ENCODE measurements around the gene KRTAP9-3.
"Not testable (repeated sequence)": the region's sequence is repeated elsewhere in the genome, so short reads cannot be mapped to it uniquely, and the experiment has no call there.

Gene KRTAP9-3

GRCh38 chr17:41251261-41251660 lies 19.0 kb downstream of the KRTAP9-3 start:
- no peak for DNase-seq (ENCODE audit: low read depth)

DNA sequence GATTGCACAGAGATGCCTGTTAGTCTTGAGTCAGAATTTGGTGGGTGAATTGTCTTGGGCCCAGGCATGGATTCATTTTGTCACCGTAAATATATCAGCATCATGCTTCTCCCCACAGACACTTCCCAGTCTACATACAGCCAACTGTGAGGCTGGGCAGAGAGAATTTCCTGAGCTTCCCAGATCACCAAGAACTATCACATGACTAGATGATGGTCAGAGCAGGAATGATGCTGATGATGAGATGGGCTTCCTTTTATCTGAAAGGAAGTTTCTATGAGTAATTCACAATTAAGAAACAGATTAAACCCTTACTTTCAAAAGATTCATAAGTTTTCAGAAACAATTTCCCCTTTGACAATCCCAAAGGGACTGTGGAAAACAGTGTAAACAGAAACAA lies 22.6 kb downstream of the KRTAP9-3 start:
- no peak for DNase-seq (ENCODE audit: low read depth)

DNA sequence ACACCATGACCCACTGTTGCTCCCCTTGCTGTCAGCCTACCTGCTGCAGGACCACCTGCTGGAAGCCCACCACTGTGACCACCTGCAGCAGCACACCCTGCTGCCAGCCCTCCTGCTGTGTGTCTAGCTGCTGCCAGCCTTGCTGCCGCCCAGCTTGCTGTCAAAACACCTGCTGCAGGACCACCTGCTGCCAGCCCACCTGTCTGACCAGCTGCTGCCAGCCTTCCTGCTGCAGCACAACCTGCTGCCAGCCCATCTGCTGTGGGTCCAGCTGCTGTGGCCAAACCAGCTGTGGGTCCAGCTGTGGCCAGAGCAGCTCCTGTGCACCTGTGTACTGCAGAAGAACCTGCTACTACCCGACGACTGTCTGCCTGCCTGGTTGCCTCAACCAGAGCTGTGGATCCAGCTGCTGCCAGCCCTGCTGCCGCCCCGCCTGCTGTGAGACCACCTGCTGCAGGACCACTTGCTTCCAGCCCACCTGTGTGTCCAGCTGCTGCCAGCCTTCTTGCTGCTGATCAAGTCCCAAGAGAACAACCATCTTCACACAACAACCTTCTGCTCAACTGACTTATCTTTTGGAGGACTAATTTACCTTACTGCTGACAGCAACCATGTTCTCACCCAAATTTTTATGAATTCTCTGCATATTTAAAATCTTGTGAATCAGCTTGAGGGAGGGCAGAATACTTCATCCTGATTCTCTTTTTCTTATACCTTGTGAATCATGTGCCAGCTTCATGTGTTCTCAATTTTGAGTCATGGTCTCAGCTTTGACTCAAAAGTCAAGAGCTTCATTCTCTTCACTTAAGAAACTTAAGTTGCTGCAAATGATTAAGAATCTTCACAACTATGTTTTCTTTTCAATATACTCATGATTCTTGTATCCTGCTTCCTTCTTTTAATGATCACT lies 23.4 kb downstream of the KRTAP9-3 start, which contains the start of gene KRTAP9-9:
TSS of gene KRTAP9-9 (plus strand) at position 4 of the 910 bp plus-strand sequence.
- DNase-seq (ENCODE audit: low read depth) = not testable (repeated sequence)

- DNase-seq (ENCODE audit: low read depth) = no peak
Measured at GRCh38 chr17:41256291-41256685, 24.0 kb downstream of the KRTAP9-3 start.

DNA sequence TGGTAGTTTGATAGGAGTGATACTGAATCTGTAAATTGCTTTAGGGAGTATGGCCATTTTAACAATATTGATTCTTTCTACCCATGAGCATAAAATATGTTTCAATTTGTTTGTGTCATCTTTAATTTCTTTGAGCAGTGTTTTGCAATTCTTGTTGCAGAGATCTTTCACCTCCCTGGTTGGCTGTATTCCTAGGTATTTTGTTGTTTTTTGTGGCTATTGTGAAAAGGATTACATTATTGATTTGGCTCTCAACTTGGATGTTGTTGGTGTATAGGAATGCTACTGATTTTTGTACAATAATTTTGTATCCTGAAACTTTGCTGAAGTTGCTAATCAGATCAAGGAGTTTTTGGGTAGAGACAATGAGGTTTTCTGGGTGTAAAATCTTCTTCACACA lies 26.2 kb downstream of the KRTAP9-3 start:
- peak; percentile 15 for DNase-seq (ENCODE audit: low read depth)

DNA sequence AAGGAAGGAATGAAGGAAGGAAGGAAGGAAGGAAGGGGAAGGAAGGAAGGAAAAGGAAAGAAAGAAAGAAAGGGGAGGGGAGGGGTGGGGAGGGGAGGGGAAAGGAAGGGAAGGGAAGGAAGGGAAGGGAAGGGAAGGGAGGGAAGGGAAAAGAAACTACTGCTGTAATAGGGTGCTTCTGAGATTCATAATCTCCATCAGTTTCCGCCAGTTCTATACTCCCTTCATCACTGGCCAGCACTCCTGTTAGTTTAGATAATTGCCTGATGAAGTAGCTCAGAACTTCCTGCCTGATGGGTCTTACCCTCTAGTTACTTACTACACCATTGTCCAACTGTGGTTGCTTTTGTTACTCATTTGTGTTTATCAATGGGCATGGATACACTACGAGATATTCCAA lies 31.0 kb downstream of the KRTAP9-3 start:
- no peak for DNase-seq (ENCODE audit: low read depth)

GRCh38 chr17:41264599-41264998 lies 32.4 kb downstream of the KRTAP9-3 start:
- no peak for DNase-seq (ENCODE audit: low read depth)

DNA sequence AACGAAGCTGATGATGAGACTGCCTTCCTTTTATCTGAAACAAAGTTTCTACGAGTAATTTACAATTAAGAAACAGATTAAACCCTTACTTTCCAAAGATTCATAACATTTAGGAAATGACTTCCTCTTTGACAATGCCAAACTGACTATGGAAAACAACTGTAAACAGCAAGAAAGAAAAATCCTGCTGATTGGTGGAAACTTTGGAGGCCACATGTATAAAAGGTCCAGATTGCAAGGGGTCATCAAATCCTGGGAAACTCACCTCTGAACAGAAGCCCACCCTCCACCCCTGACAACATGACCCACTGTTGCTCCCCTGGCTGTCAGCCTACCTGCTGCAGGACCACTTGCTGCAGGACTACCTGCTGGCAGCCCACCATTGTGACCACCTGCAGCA lies 32.8 kb downstream of the KRTAP9-3 start, which contains the start of gene KRTAP9-6:
TSS of gene KRTAP9-6 (plus strand) at position 301 of the 400 bp plus-strand sequence. CDS start at position 301, 0 bp downstream.
- no peak for DNase-seq (ENCODE audit: low read depth)

- DNase-seq (ENCODE audit: low read depth) = no peak
Measured at GRCh38 chr17:41267711-41268110, 35.5 kb downstream of the KRTAP9-3 start.

- not testable (repeated sequence) for DNase-seq (ENCODE audit: low read depth)
Measured at GRCh38 chr17:41271323-41271722, 39.1 kb downstream of the KRTAP9-3 start.

DNA sequence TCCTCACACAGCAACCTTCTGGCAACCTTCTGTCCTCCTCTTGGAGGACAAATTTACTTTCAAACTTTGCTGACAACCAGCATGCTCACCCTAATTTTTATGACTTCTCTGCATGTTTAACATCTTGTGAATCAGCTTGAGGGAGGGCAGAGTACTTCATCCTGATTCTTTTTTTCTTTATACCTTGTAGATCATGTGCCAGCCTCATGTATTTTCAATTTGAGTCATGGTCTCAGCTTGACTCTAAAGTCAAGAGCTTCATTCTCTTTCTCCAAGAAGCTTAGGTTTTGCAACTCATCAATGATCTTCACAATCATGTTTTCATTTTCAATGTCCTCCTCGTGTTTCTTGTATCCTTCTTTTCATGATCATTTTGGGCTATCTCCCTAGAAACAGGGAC lies 39.6 kb downstream of the KRTAP9-3 start:
- DNase-seq (ENCODE audit: low read depth) = no peak

DNA sequence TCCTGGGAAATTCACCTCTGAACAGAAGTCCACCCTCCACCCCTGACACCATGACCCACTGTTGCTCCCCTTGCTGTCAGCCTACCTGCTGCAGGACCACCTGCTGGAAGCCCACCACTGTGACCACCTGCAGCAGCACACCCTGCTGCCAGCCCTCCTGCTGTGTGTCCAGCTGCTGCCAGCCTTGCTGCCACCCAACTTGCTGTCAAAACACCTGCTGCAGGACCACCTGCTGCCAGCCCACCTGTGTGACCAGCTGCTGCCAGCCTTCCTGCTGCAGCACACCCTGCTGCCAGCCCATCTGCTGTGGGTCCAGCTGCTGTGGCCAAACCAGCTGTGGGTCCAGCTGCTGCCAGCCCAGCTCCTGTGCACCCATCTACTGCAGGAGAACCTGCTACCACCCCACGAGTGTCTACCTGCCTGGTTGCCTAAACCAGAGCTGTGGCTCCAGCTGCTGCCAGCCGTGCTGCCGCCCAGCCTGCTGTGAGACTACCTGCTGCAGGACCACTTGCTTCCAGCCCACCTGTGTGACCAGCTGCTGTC lies 43.5 kb downstream of the KRTAP9-3 start, which contains the start of gene KRTAP9-7:
TSS of gene KRTAP9-7 (plus strand) at position 51 of the 543 bp plus-strand sequence. CDS start at position 51, 0 bp downstream.
- not testable (repeated sequence) for DNase-seq (ENCODE audit: low read depth)

DNA sequence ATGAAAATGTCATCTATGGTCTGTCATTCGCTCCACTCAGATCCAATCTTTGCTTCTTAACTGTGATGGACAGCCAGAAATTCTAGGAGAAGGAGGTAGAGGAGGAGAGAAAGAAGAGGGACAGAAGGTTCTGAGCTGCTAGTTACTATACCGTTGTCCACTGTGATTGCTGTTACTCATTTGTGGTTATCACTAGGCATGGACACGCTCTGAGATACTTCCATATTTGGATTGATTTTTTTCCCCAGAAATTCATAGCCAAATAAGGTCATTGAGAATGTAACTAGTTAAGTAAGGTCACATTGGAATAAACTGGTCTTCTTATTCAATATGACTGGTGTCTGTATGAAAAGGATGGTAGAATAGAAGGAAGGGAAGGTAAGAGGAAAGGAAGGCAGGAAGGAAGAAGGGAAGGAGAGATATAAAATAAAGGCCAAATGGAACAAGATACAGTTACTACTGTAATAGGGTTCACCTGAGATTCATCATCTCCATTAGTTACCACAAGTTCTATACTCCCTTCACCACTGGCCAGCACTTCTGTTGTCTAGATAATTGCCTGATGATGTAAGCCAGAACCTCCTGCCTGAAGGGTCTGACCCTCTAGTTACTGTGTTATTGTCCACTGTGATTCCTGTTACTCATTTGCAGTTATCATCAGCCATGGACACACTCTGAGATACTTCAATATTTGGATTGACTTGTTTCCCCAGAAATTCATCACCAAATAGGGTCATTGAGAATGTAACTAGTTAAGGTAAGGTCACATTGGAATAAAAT lies 46.1 kb downstream of the KRTAP9-3 start:
- DNase-seq (ENCODE audit: low read depth) = no peak
